ENCODE measurements around the gene CRADD.

GRCh38 chr12:93918900-93919299 is 241.7 kb downstream of the CRADD start:
- TF ChIP-seq, protein P1, sequence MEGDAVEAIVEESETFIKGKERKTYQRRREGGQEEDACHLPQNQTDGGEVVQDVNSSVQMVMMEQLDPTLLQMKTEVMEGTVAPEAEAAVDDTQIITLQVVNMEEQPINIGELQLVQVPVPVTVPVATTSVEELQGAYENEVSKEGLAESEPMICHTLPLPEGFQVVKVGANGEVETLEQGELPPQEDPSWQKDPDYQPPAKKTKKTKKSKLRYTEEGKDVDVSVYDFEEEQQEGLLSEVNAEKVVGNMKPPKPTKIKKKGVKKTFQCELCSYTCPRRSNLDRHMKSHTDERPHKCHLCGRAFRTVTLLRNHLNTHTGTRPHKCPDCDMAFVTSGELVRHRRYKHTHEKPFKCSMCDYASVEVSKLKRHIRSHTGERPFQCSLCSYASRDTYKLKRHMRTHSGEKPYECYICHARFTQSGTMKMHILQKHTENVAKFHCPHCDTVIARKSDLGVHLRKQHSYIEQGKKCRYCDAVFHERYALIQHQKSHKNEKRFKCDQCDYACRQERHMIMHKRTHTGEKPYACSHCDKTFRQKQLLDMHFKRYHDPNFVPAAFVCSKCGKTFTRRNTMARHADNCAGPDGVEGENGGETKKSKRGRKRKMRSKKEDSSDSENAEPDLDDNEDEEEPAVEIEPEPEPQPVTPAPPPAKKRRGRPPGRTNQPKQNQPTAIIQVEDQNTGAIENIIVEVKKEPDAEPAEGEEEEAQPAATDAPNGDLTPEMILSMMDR (conservative IDR thresholded peaks at IDR 0.05 in 1 of 2, IDR thresholded peaks at IDR 0.05 in 1 of 2; ENCODE audit: extremely low read depth in 1 of 2, insufficient read depth in 1 of 2, low read depth in 1 of 2, low read length in 2 of 2), result no peak
- TF ChIP-seq EZH2 (IDR thresholded peaks at IDR 0.05; ENCODE audit: borderline replicate concordance, low read length), result no peak

All from mammary epithelial cell (primary cell).